Smooth muscle cell (in vitro differentiated cells): ENCODE measurements around the gene SLC17A9. TPM values are rescaled to one million over a fixed set of nuclear protein-coding genes. Genes with fewer than 3 reads are reported as not detected.

ENCODE experiments used
- DNase-seq: peaks from one replicate; lab custom pipeline; 2025; ENCODE audit not compliant: unreplicated experiment; lab: John Stamatoyannopoulos, UW
- H2AFZ ChIP-seq: fragments of 200-600 bp; sonication (generic); 2 replicates; pipeline ENCODE4 v1.6.0; 2016; ENCODE audit warnings: antibody characterized with exemption, low read depth, mild to moderate bottlenecking
- H3F3A ChIP-seq: fragments of 200-600 bp; sonication (generic); 2 replicates; pipeline ENCODE4 v1.6.0; 2017; ENCODE audit warnings: antibody characterized with exemption, low read depth
- H3K27ac ChIP-seq: fragments of 200-600 bp; sonication (generic); 2 replicates; pipeline ENCODE4 v1.5.1; 2016; ENCODE audit warnings: low read depth, mild to moderate bottlenecking
- H3K27me3 ChIP-seq: fragments of 200-600 bp; sonication (generic); 2 replicates; pipeline ENCODE4 v1.6.1; 2016; ENCODE audit warnings: low read depth, mild to moderate bottlenecking
- H3K36me3 ChIP-seq: fragments of 200-600 bp; sonication (generic); 2 replicates; pipeline ENCODE4 v1.5.1; 2016; ENCODE audit warnings: low read depth
- H3K4me1 ChIP-seq: fragments of 200-600 bp; sonication (generic); 2 replicates; pipeline ENCODE4 v1.5.1; 2016; ENCODE audit warnings: low read depth
- H3K4me2 ChIP-seq: fragments of 200-600 bp; sonication (generic); 2 replicates; pipeline ENCODE4 v1.6.0; 2016; ENCODE audit warnings: mild to moderate bottlenecking
- H3K4me3 ChIP-seq: fragments of 200-600 bp; sonication (generic); 2 replicates; pipeline ENCODE4 v1.5.1; 2016; ENCODE audit warnings: mild to moderate bottlenecking
- H3K79me2 ChIP-seq: fragments of 200-600 bp; sonication (generic); 2 replicates; pipeline ENCODE4 v1.6.0; 2016; ENCODE audit warnings: low read depth, mild to moderate bottlenecking
- H3K9ac ChIP-seq: fragments of 200-600 bp; sonication (generic); 2 replicates; pipeline ENCODE4 v1.6.0; 2016; ENCODE audit warnings: low read depth
- H3K9me3 ChIP-seq: fragments of 200-600 bp; sonication (generic); replicated peaks from 2 replicates; pipeline ENCODE4 v1.5.1; 2016; ENCODE audit warnings: low read depth
- H4K20me1 ChIP-seq: fragments of 200-600 bp; sonication (generic); 2 replicates; pipeline ENCODE4 v1.6.0; 2016; ENCODE audit warnings: low read depth
- CTCF ChIP-seq: fragments of 200-600 bp; sonication (generic); IDR thresholded peaks from 2 replicates; pipeline ENCODE4 v1.5.1; 2017; ENCODE audit warnings: borderline replicate concordance, mild to moderate bottlenecking, antibody characterized with exemption; ENCODE audit not compliant: insufficient read depth, poor library complexity, severe bottlenecking
- WGBS: methylation state at CpG from one replicate; pipeline ENCODE4 v1.1.7; 2016; ENCODE audit warnings: low lambda C conversion rate; 5-methylcytosine and 5-hydroxymethylcytosine counted together
- polyA plus RNA-seq: library from polyadenylated mRNA; unstranded; fragments of >200 nt; fragmentation: Nextera tagmentation; extraction: Ambion mirVana; gene quantifications from 2 replicates; pipeline ENCODE4 v1.2.1, GENCODE V29; 2016
- total RNA-seq: library from RNA; depleted of rRNA; stranded (reverse); fragments of >200 nt; gene quantifications from 2 replicates; pipeline ENCODE4 v1.2.3, GENCODE V29; 2014

The SLC17A9 gene
- total and polyA plus RNA-seq, 2 experiments from 2014 or later, result 32.5 to 96.7 TPM

GRCh38 chr20:62962891-62963613 lies 10.5 kb downstream of the SLC17A9 start:
- no peak overlapping the region for H3K4me3 ChIP-seq
- no peak overlapping the region for H3K9ac ChIP-seq
- no peaks in the 10 kb centered on the region for H3K79me2 ChIP-seq
- no peak for DNase-seq
- H3K36me3 ChIP-seq, result no peaks in the 10 kb centered on the region
- H3K4me1 ChIP-seq, result no peaks in the 10 kb centered on the region
- no peaks in the 10 kb centered on the region for H3K9me3 ChIP-seq
- H4K20me1 ChIP-seq, result peaks cover 91% of the 10 kb centered on the region
- 95% methylated on average over 30 of the region's 32 CpGs for WGBS
- H3K27ac ChIP-seq, result no peak overlapping the region
- no peak for TF ChIP-seq CTCF
- no peaks in the 10 kb centered on the region for H3K27me3 ChIP-seq
- no peaks in the 10 kb centered on the region for H3F3A ChIP-seq
- H3K4me2 ChIP-seq, result no peak overlapping the region
- H2AFZ ChIP-seq, result no peak overlapping the region

- 98% methylated on average over 31 of the region's 32 CpGs for WGBS
- no peak for TF ChIP-seq CTCF
- Histone ChIP-seq H3K4me2 (no peak overlapping the region), H3K4me3 (no peak overlapping the region), H3K27me3 (no peaks in the 10 kb centered on the region), H3K4me1 (no peaks in the 10 kb centered on the region), H4K20me1 (peaks cover 86% of the 10 kb centered on the region), H3K9me3 (no peaks in the 10 kb centered on the region), H3F3A (no peaks in the 10 kb centered on the region), H3K27ac (no peak overlapping the region), H2AFZ (no peak overlapping the region), H3K9ac (no peak overlapping the region), H3K79me2 (no peaks in the 10 kb centered on the region), H3K36me3 (no peaks in the 10 kb centered on the region)
- DNase-seq, result no peak
Observed at GRCh38 chr20:62963614-62964397, 11.3 kb downstream of the SLC17A9 start.

GRCh38 chr20:62964700-62965099 lies 12.2 kb downstream of the SLC17A9 start:
- WGBS, result 94% methylated on average over 20 of the region's 20 CpGs
- Histone ChIP-seq H3K27me3 (no peaks in the 10 kb centered on the region), H3K4me3 (no peak overlapping the region), H3K4me2 (no peak overlapping the region), H3K9ac (no peak overlapping the region), H3F3A (no peaks in the 10 kb centered on the region), H3K9me3 (no peaks in the 10 kb centered on the region), H3K36me3 (no peaks in the 10 kb centered on the region), H3K4me1 (no peaks in the 10 kb centered on the region), H2AFZ (no peak overlapping the region), H3K27ac (no peak overlapping the region), H3K79me2 (no peaks in the 10 kb centered on the region), H4K20me1 (peaks cover 77% of the 10 kb centered on the region)
- DNase-seq, result no peak
- no peak for TF ChIP-seq CTCF
